ENCODE results near the gene ANO7.

The ANO7 gene

GRCh38 chr2:241188361-241189092 lies at the start of gene ANO7:
Gene ANO7, plus strand, starts transcription at chr2:241188677. Its CDS starts 1,387 bp downstream, at chr2:241190064.
- no peak for DNase-seq

GRCh38 chr2:241139531-241140444 lies 48.7 kb upstream of the ANO7 start:
- DNase-seq: no peak

GRCh38 chr2:241140445-241140840 lies 48.0 kb upstream of the ANO7 start:
- no peak for DNase-seq

GRCh38 chr2:241141214-241141770 lies 47.2 kb upstream of the ANO7 start:
- DNase-seq: no peak

- no peak for DNase-seq
Observed at GRCh38 chr2:241142063-241142462, 46.4 kb upstream of the ANO7 start.

- DNase-seq: no peak
Observed at GRCh38 chr2:241142593-241142992, 45.9 kb upstream of the ANO7 start.

- DNase-seq: no peak
Observed at GRCh38 chr2:241146286-241146685, 42.2 kb upstream of the ANO7 start.

GRCh38 chr2:241147336-241147735 lies 41.1 kb upstream of the ANO7 start:
- no peak for DNase-seq

GRCh38 chr2:241148239-241148638 lies 40.2 kb upstream of the ANO7 start:
- no peak for DNase-seq

- DNase-seq: peak; percentile 37 to 97 (median 88)
Observed at GRCh38 chr2:241148891-241149674, 39.4 kb upstream of the ANO7 start, which contains the start of gene PASK. Gene PASK, minus strand, starts transcription at chr2:241149472. Its CDS starts 6,440 bp downstream, at chr2:241143032.

- DNase-seq: no peak
Observed at GRCh38 chr2:241149675-241149924, 38.9 kb upstream of the ANO7 start.

GRCh38 chr2:241149925-241150659 lies 38.4 kb upstream of the ANO7 start, which contains the start of gene PPP1R7:
Gene PPP1R7, plus strand, starts transcription at chr2:241150467. Its CDS starts 29 bp downstream, at chr2:241150496.
- peak; percentile 60 to 96 (median 91) for DNase-seq

GRCh38 chr2:241150660-241151530 lies 37.6 kb upstream of the ANO7 start:
- DNase-seq: peak in 22 of 51 donors; percentile 35 to 77 (median 62)

GRCh38 chr2:241151934-241152660 lies 36.4 kb upstream of the ANO7 start:
- DNase-seq: no peak

- no peak for DNase-seq
Observed at GRCh38 chr2:241153616-241154015, 34.9 kb upstream of the ANO7 start.

- DNase-seq: peak in 3 of 51 donors; percentile 26 to 55 (median 54)
Observed at GRCh38 chr2:241154915-241155314, 33.6 kb upstream of the ANO7 start.

- DNase-seq: no peak
Observed at GRCh38 chr2:241155936-241156335, 32.5 kb upstream of the ANO7 start.

GRCh38 chr2:241156971-241157441 lies 31.5 kb upstream of the ANO7 start:
- DNase-seq: peak in 2 of 51 donors; percentile 18 to 23
